ENCODE data around the gene RGS1.

- TF ChIP-seq NFRKB (IDR thresholded peaks at IDR 0.05; ENCODE audit: low read depth) (no peak), RCOR1 (IDR thresholded peaks at IDR 0.05; ENCODE audit: borderline replicate concordance in 1 of 2, low read depth in 2 of 2, low read length in 2 of 2) (no peak), POLR2AphosphoS5 (IDR thresholded peaks at IDR 0.05; ENCODE audit: control insufficient read depth, insufficient read depth, low read depth, low read length) (no peak), CTCF (IDR thresholded peaks at IDR 0.05 in 2 of 3, conservative IDR thresholded peaks at IDR 0.05 in 1 of 3; ENCODE audit: insufficient read depth in 2 of 3, low read depth in 1 of 3, low read length in 3 of 3) (no peak), ATF2 (CRISPR knock-in tag; IDR thresholded peaks at IDR 0.05) (no peak), ADNP (tag; IDR thresholded peaks at IDR 0.05) (no peak), FOXM1 (IDR thresholded peaks at IDR 0.05; ENCODE audit: low read depth) (no peak), FOXM1 (CRISPR knock-in tag; IDR thresholded peaks at IDR 0.05; ENCODE audit: low read depth) (no peak), NELFE (IDR thresholded peaks at IDR 0.05; ENCODE audit: insufficient read depth, insufficient read length) (no peak), HOMEZ (CRISPR knock-in tag; IDR thresholded peaks at IDR 0.05) (no peak), SPI1 (IDR thresholded peaks at IDR 0.05; ENCODE audit: borderline replicate concordance, low read depth, low read length) (no peak), SIN3A (IDR thresholded peaks at IDR 0.05; ENCODE audit: borderline replicate concordance in 2 of 2, control insufficient read depth in 1 of 2, low read depth in 2 of 2, low read length in 2 of 2) (no peak)
Measured at GRCh38 chr1:192568063-192568462, 7.5 kb upstream of the RGS1 start.

All from K562 (cell line).